ENCODE data around the gene PDS5A.

- TF ChIP-seq CTCF (IDR thresholded peaks at IDR 0.05 in 8 of 11, conservative IDR thresholded peaks at IDR 0.05 in 3 of 11) (no peak), POLR2A (IDR thresholded peaks at IDR 0.05) (no peak), POLR2AphosphoS5 (IDR thresholded peaks at IDR 0.05) (no peak)
These were observed 16.7 kb upstream of the PDS5A start for GRCh38 chr4:39994406-39994805.
